UCSD-AML1 (cell line): ENCODE results near the gene P2RY10.
"Not testable (repeated sequence)": the region's sequence is repeated elsewhere in the genome, so short reads cannot be mapped to it uniquely, and the experiment has no call there.

Experiments used
- DNase-seq: peaks from one replicate; lab custom pipeline; 2025; ENCODE audit not compliant: unreplicated experiment; lab: John Stamatoyannopoulos, UW

The P2RY10 gene

GRCh38 chrX:78945186-78945912, at the start of gene P2RY10:
Gene P2RY10 (plus strand): TSS chrX:78945391. CDS start chrX:78960521, 15,130 bp downstream.
- no peak for DNase-seq

DNA sequence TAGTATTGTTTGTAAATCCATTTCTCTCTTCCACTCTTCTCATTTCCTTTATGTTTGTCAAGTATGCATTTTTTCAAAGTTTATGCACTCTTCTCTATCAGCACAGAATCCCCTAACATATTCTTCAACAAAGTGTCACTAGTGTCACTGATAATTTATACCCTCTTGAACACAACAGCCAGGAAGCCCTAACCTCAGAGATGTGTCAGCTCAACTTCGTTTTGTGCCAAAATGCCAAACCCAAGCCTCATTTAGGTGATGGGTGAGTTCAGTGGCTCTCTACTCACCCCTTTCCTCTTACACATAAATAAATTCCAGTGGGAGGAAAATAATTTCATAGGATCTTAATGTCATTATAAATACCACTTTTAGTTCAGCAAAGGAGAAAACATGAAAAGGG, 22.4 kb upstream of the P2RY10 start:
- no peak for DNase-seq

DNA sequence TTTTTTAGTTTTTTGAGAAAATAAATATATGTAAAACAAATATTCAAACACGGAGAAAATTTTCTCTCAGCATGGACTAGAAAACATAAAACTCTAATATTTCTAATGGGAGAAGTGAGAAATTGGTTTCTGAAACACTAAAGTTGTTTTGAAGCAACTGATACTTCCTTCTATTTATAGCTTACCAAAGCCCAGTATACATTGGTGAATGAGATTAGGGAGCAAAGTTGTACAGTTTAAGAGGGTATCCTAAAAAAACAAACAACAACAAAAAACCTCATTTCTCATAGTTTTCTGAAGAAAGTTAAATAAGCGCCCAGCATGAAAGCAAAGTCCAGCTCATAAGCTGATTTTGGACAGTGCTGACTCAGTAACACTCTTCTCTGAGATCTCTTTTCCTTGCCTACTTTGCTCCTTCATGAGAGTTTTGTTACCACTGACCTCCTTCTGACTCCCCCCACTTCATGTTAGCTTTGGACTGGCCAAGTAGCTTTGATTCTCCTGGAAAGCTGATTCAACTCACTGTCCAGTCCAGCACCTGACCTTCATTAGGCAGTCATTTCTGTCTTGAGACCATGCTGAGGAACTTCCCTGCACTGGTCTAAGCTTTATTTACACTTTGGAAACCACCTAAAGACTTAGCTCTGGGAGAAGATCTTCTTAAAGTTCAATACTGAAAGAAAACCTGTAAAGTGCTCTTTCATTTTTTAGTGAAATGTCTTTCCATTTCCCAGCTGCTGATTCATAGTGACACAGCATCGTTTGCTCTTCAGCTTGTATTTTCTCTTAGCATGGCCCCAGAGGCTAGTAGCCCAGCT, 21.8 kb upstream of the P2RY10 start:
- DNase-seq: no peak

GRCh38 chrX:78931814-78932213, 13.4 kb upstream of the P2RY10 start:
- DNase-seq: no peak

DNA sequence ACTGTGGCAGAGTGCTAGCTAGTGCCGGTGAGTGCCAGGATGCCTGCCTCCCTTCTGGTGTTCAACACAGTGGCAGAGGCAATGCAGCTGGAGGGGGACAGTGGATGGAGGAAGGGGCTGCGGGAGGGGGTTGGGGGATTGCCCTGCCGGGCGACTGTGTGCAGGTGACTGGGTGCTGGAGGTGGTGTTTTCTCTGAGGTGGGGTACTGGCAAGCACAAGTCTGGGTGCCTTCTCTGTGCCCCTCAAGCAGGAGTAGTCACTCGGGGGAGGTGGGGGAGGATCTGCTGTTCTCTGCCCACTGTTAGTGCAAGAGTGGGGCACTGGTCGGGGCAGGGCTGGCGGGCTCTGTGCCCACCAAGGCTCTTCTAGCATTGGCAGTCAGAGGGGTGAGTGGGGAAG, 10.3 kb upstream of the P2RY10 start:
- DNase-seq: no peak

DNA sequence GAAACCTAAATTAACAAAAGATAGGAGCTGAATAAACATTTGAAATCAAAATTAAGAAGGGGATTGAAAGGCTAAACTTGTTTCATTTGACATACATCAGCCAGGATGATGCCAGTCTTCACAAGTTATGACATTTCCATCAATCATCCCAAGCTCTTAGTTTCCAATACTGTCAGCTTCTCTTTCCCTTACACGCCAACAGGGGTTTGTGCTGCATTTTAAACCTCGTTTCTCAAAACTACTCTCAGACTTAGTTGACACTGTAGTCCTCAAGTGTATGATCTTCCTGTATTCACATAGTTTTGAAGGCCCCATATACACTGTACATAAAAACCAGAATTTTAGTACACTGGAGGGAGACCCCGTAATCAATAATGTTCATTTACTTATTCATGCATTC, 840 bp upstream of the P2RY10 start:
- DNase-seq: no peak

GRCh38 chrX:78946178-78946931, 1.2 kb downstream of the P2RY10 start:
- no peak for DNase-seq

DNA sequence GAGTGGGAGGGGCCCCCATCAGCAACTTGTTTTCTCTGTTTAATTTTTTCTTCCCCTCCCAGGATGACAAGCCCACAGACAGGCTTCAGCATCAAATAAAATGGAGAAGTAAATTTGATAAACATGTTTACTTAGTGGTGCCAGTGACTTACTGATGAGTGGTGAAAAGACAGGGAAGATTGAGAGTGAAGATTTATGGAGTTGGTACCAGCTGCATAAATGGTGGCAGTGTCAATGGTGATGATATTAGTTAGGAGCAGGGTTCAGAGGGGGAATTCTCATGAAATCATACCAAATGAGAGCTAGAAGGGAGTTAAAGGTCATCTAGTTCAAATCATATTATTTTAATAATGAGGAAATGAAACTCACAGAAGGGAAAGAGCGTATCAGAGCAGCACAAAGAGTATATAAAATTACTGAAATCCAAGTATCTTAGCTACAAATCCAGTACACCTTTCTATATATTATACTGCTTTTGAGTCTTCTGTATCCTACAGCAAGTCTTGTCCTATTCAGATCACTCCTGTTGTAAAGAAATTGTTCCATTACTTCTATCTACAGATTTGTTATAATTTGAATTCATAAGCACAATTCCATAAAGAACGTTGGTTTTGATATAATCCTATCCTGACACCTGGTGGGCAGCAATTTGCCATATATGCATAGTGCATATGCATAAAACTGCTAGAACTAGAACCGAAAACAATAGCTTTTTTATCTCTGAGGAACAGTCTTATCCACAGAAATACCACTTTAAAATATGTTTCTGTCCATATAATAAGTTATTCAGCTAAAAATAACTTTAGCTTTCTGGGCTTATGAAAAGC, 5.0 kb downstream of the P2RY10 start:
- DNase-seq: no peak

DNA sequence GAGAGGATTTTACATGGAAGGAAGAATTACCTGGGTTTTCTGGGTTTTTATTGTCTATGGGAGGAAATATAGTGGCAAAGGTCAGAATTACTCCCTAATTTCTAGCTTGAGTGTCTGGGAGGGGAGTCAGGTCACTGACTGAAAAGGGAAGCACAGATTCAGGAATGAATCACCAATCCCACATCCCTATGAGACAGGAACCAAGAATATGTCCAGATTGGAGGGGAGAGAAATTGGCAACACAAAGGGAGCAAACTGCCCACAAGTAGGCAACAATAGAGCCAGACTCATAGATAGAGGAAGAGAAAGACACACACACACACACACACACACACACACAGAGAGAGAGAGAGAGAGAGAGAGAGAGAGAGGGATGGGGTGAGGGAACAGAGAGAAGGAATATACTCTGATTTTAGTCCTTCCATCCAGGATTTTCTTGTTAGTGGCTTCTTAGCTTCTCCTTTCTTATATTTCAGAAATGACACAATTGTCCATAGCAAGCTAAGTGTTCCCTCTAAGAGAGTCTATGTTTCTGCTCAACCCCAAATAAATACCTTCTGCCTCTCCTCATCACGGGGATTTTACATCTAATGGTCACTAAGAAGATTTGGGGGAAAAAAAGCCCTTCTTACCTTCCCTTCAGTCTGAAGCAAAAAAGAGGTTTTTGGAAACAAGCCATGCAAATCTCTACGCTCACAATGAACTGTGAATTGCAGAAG, 12.0 kb downstream of the P2RY10 start:
- no peak for DNase-seq

GRCh38 chrX:78957768-78958130, 12.6 kb downstream of the P2RY10 start:
- no peak for DNase-seq

- no peak for DNase-seq
Measured at GRCh38 chrX:78958419-78959116, 13.4 kb downstream of the P2RY10 start.

DNA sequence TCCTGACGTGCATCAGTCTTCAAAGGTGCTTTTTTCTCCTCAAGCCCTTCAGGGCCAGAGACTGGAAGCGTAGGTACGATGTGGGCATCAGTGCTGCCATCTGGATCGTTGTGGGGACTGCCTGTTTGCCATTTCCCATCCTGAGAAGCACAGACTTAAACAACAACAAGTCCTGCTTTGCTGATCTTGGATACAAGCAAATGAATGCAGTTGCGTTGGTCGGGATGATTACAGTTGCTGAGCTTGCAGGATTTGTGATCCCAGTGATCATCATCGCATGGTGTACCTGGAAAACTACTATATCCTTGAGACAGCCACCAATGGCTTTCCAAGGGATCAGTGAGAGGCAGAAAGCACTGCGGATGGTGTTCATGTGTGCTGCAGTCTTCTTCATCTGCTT, 15.7 kb downstream of the P2RY10 start:
- DNase-seq: no peak

DNA sequence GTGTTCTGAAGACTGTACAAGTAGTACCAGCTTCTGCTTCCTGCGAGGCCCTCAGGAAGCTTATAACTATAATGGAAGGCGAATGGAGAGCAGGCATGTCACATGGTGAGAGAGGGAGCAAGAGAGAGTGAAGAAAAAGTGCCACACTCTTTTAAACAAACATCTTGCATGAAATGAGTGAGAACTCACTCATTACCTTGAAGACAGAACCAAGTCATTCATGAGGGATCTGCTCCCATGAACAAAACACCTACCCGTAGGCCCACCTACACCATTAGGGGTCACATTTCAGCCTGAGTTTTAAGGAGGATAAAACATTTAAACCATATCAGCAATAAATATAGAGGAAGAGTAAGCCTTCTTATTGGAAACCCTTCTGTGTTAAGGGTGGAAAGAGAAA, 19.4 kb downstream of the P2RY10 start:
- DNase-seq: no peak

DNA sequence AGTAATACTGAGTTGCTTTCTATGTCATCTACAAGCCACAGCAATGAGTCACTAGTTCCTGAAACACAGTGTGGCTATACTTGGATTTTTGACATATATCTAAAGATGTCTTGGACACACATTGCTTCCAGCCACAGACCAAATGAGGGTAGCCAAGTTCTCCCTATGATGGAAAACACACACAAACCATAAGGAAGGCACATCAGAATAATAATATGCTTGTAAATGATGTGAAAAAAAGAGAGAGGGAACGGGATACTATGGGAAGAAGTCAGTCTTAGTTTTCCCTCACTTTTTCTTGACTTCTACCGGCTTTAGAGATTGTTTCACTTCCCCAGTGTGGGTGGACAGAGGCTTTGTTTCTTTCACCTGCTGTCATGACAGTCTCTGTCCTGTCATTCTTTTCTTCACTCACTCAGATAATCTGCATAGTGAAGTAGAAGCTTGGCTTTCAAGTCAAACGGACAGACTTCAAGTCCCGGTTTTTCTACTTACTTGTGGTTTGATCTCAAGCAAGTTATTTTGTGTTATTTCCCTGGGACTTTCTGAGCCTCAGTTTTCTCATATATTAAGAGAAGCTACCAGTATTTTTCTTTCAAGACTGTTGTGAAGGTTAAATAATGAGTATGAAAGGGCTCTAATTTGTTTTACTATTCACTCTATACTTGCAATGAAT, 34.7 kb downstream of the P2RY10 start:
- no peak for DNase-seq

GRCh38 chrX:78989349-78989748, 44.2 kb downstream of the P2RY10 start:
- no peak for DNase-seq

- DNase-seq: no peak
Measured at GRCh38 chrX:78997870-78998558, 52.8 kb downstream of the P2RY10 start.

DNA sequence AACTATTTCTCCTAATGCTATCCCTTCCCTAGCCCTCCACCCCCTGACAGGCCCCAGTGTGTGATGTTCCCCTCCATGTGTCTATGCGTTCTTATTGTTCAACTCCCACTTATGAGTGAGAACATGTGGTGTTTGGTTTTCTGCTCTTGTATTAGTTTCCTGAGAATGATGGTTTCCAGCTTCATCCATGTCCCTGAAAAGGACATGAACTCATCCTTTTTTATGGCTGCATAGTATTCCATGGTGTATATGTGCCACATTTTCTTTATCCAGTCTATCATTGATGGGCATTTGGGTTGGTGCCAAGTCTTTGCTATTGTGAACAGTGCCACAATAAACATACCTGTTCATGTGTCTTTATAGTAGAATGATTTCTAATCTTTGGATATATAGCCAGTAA, 62.3 kb downstream of the P2RY10 start:
- DNase-seq: not testable (repeated sequence)
